Bronchial epithelial cell (primary cell): ENCODE measurements around the gene CSNK1G3. TPM values are rescaled to one million over a fixed set of nuclear protein-coding genes. Genes with fewer than 3 reads are reported as not detected.

Experiments used
- DNase-seq: peaks from one replicate; pipeline ENCODE4 v3.0.0-alpha.2; 2010; ENCODE audit warnings: low read depth
- FAIRE-seq: peaks from 2 replicates; lab custom pipeline; 2011; peaks lifted over from hg19 to GRCh38; lab: Jason Lieb, UNC
- H3K27me3 ChIP-seq: 2 replicates; pipeline ENCODE4 v1.5.1; 2011; ENCODE audit warnings: low read length; ENCODE audit not compliant: control insufficient read depth, insufficient read depth
- H3K36me3 ChIP-seq: 2 replicates; pipeline ENCODE4 v1.5.1; 2011; ENCODE audit warnings: low read length; ENCODE audit not compliant: control insufficient read depth, insufficient read depth
- H3K4me3 ChIP-seq: 2 replicates; pipeline ENCODE4 v1.5.1; 2011; ENCODE audit warnings: mild to moderate bottlenecking, low read depth, low read length, control low read depth
- total RNA-seq: library from RNA; depleted of rRNA; stranded (reverse); fragments of >200 nt; gene quantifications from 2 replicates; pipeline ENCODE4 v1.2.1, GENCODE V29; 2014
- TF ChIP-seq, protein P1 (sequence below): IDR thresholded peaks from 2 replicates; pipeline ENCODE4 v1.5.1; 2011; ENCODE audit warnings: mild to moderate bottlenecking, moderate library complexity, low read length, control low read depth, inconsistent platforms; ENCODE audit not compliant: insufficient read depth, severe bottlenecking

The CSNK1G3 gene
- total RNA-seq, 1 donor from 2014 or later: 50.0 TPM

DNA sequence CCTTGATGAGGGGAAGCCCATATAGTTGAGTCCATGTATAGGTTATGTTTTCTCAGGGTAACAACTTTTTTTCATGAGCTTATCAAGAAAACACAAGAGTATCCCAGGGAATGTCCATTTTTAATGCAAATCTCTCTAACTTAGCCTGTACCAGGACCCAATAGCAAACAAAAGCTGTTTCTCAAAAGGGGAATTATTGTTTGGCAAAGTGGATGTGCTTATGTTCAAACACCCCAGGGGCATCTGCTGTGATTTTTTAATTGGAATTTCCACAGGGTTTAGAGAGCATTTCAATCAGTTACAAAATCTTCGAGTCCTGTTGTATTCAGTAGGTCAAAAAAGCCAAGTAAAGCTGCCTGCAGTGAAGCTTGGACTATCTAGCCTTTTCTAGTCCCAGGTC, 33.4 kb upstream of the CSNK1G3 start:
- TF ChIP-seq, protein P1, sequence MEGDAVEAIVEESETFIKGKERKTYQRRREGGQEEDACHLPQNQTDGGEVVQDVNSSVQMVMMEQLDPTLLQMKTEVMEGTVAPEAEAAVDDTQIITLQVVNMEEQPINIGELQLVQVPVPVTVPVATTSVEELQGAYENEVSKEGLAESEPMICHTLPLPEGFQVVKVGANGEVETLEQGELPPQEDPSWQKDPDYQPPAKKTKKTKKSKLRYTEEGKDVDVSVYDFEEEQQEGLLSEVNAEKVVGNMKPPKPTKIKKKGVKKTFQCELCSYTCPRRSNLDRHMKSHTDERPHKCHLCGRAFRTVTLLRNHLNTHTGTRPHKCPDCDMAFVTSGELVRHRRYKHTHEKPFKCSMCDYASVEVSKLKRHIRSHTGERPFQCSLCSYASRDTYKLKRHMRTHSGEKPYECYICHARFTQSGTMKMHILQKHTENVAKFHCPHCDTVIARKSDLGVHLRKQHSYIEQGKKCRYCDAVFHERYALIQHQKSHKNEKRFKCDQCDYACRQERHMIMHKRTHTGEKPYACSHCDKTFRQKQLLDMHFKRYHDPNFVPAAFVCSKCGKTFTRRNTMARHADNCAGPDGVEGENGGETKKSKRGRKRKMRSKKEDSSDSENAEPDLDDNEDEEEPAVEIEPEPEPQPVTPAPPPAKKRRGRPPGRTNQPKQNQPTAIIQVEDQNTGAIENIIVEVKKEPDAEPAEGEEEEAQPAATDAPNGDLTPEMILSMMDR: no peak
- Histone ChIP-seq H3K36me3 (no peaks in the 10 kb centered on the region), H3K27me3 (no peaks in the 10 kb centered on the region), H3K4me3 (no peak overlapping the region)
- DNase-seq: no peak
- no peak for FAIRE-seq

DNA sequence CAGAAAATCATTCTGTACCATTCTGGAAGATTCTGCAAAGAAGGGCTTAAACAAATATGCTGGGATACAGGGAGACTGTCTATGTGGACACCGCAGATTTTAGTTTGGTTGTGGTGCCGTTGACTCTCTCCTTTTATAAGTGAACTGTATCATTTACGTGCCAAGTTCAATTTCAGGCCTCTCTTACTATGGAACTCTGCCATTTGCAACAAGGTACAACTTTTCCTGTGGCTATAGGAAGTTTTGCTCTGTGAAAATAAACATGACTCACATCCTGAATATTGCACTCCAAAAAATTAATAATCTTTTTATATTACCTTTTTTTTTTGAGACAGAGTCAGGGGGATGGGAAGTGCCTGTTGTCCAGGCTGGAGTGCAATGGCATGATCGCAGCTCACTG, 29.7 kb upstream of the CSNK1G3 start:
- peak; percentile 59 for DNase-seq
- H3K36me3 ChIP-seq: no peaks in the 10 kb centered on the region

DNA sequence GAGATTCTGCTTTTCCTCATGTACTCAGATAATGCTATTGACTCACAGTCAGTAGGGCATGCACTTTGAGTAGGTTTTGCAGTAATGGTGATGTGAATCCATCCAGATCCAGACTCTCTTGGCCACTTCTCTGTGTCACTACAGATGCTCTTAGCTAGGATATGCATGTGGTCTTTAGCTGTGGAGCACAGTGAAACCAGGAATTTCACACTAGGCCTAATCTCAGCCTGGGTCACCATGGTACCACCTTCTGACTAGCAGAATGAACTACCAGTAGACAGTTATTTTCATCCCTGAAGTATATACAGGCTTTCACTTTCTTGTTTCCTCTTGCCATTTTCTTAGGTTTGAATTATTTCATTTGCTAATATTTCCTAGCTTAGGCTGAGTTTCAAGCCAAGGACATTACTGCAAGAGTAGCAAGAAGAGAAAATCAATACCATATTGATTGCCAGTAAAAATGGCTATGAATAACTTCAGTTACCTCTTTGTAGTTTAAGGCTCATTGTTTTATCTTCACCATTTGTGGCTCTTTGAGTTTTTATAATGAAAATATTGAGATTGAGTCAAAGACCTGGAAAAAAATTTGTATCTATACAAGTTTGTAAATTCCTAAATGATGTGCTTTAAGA, 28.4 kb upstream of the CSNK1G3 start:
- no peak for DNase-seq
- H3K27me3 ChIP-seq: no peaks in the 10 kb centered on the region
- no peak for FAIRE-seq
- H3K36me3 ChIP-seq: no peaks in the 10 kb centered on the region
- TF ChIP-seq, protein P1: no peak
- no peak overlapping the region for H3K4me3 ChIP-seq

More for the DNA sequence above, 29.7 kb upstream of the CSNK1G3 start:
- TF ChIP-seq, protein P1: no peak
- no peaks in the 10 kb centered on the region for H3K27me3 ChIP-seq
- H3K4me3 ChIP-seq: no peak overlapping the region
- FAIRE-seq: no peak

DNA sequence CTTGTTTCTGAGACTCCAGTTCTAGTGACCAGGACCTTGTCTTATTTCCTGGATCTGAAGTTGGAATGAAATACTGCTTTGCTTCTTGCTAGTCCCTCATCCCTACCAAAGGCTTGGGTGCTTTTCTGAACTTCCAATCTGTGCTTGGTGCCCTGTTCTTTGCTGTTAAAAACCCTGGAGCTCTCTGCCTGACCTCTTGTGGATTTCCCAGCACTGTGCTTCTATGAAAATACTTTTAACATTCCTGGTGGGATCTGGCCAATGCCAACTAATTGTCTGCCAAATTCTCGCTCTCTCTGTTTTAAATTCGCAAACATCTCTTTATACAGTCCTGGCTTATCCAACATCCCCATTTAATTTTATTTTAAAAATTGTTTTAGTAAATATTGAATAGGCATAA, 26.7 kb upstream of the CSNK1G3 start:
- H3K36me3 ChIP-seq: no peaks in the 10 kb centered on the region
- FAIRE-seq: no peak
- TF ChIP-seq, protein P1: no peak
- DNase-seq: no peak
- H3K4me3 ChIP-seq: no peak overlapping the region
- no peaks in the 10 kb centered on the region for H3K27me3 ChIP-seq

DNA sequence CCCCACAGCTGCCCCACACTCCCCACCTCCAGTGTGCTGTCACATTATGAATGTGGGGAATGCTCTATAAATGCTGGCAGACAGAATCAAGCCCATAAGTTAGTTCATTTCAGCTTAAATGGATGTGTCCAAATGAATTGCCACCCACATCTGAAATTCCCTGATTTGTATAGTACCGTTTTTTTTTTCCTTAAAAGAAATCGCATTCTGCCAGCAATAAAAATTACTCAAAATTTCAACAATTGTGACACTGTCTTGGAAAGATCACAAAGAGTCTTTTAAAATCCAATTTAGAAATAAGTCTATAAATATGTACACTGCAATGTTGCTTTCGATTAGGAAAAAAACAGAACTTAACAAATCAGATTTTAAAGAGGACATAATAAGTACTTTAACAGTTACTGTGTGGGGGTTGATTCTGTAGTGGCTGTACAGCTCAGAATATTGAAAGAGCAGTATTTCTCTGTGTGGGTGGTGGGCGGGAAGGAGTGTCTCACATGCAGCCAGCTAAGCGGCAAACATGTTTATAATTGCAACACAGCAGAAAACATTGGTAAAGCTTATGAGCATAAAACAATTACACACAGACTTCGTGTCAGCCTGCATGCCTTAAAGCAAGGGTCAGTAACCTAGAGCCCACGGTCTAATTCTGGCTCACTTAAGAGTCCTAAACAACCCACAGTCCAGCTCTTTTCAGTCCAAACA, 24.9 kb upstream of the CSNK1G3 start:
- DNase-seq (peak; percentile 50), FAIRE-seq (no peak)
- H3K36me3 ChIP-seq: no peaks in the 10 kb centered on the region
- TF ChIP-seq, protein P1: no peak
- H3K27me3 ChIP-seq: no peaks in the 10 kb centered on the region
- H3K4me3 ChIP-seq: no peak overlapping the region
